Stomach (tissue), 9 donors: ENCODE data around the gene COLEC12. TPM values are rescaled to one million over a fixed set of nuclear protein-coding genes. Genes with fewer than 3 reads are reported as not detected.

Experiments
- DNase-seq, 2 donors: peaks; one replicate each; pipeline versions ENCODE4 v3.0.0 to v3.0.0-alpha.2; 2013 to 2019
- H3K27ac ChIP-seq, 5 donors: fragments of 200-600 bp in 4 of 5; sonication (generic) in 4 of 5; one replicate each; pipeline ENCODE4 v1.5.1; 2013 to 2019; ENCODE audit warnings: mild to moderate bottlenecking in 1 of 5, moderate library complexity in 1 of 5
- H3K27me3 ChIP-seq, 3 donors: fragments of 200-600 bp; sonication (generic); one replicate each; pipeline ENCODE4 v1.5.1; 2017 to 2019; ENCODE audit warnings: mixed run types in 1 of 3
- H3K36me3 ChIP-seq, 4 donors: fragments of 200-600 bp; sonication (generic); 1 replicate in 3 of 4; 2 replicates in 1 of 4; pipeline ENCODE4 v1.5.1; 2016 to 2019
- H3K4me1 ChIP-seq, 4 donors: fragments of 200-600 bp; sonication (generic); one replicate each; pipeline ENCODE4 v1.5.1; 2016 to 2019
- H3K4me3 ChIP-seq, 4 donors: fragments of 200-600 bp; sonication (generic) in 3 of 4; one replicate each; pipeline ENCODE4 v1.5.1; 2016 to 2019; ENCODE audit warnings: mild to moderate bottlenecking in 1 of 4
- H3K9me3 ChIP-seq, 4 donors: fragments of 200-600 bp; sonication (generic); one replicate each; pipeline ENCODE4 v1.5.1; 2016 to 2019
- EP300 ChIP-seq: sonication (generic); formaldehyde crosslinking; IDR thresholded peaks from one replicate; pipeline ENCODE4 v1.6.1; 2017; ENCODE audit warnings: antibody characterized with exemption
- POLR2A ChIP-seq, 4 donors: fragments of 450-650 bp; IDR thresholded peaks; one replicate each; pipeline ENCODE4 v1.6.1; 2016; ENCODE audit warnings: antibody characterized with exemption in 4 of 4, control low read depth in 2 of 4, mild to moderate bottlenecking in 1 of 4, moderate library complexity in 1 of 4
- POLR2AphosphoS5 ChIP-seq, 3 donors: sonication (generic); formaldehyde crosslinking; IDR thresholded peaks; one replicate each; pipeline ENCODE4 v1.6.1; 2016; ENCODE audit warnings: antibody characterized with exemption in 3 of 3
- WGBS, 5 donors: extraction: QIAGEN DNeasy Blood & Tissue Kit in 3 of 5; methylation state at CpG; one replicate each; pipeline versions ENCODE4 v1.1.5 to v1.1.7; 2013 to 2018; 5-methylcytosine and 5-hydroxymethylcytosine counted together
- intact Hi-C: fragments of 100-400 bp; cut with DNase I; formaldehyde crosslinking; loops from one replicate; pipeline ENCODE4 v1.15.1; 2023; ENCODE audit warnings: low total_unique reads
- polyA plus RNA-seq, 3 donors: library from polyadenylated mRNA; stranded (reverse); fragments of 200-250 nt; gene quantifications; one replicate each; pipeline ENCODE4 v1.2.3, GENCODE V29; 2013
- total RNA-seq, 5 donors: library from RNA; depleted of rRNA; stranded (reverse); fragments of >200 nt; gene quantifications; one replicate each; pipeline versions ENCODE4 v1.1.0 to v1.2.3, GENCODE V29; 2014 to 2016
- TF ChIP-seq, protein P1 (sequence below), 7 experiments: fragments of 450-650 bp in 4 of 7; fragments of 200-600 bp in 3 of 7; sonication (generic) in 3 of 7; IDR thresholded peaks; one replicate each; pipeline ENCODE4 v1.5.1; 2016 to 2019; ENCODE audit warnings: antibody characterized with exemption in 7 of 7, control low read depth in 2 of 7, mild to moderate bottlenecking in 1 of 7
- donor health status: healthy with polysubstance abuse.
- donor health status: Bipolar disorder and iron deficiency.
- donor health status: healthy.

COLEC12 gene
- total and polyA plus RNA-seq, 8 donors = 1.7 to 37.5 (median 5.6) TPM

DNA sequence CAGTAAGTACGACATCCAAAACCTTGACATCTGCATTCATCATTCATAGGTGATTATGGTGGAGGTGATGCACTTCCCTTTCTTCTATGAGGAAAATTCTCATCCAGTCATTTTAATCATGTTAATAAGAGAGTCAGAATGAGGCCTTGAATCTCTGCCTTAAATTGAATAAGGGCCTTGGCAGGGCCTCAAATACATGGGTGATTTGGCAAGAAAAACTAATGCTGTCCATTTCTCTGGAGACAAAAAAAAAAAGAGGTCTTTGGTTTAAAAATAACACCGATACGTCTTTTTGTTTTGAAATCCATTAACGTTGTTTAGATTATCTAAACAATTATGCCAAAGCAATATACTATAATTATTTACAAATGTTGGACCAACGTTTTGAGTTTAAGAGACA is 8.1 kb downstream of the COLEC12 start:
- TF ChIP-seq POLR2A (IDR thresholded peaks at IDR 0.05) (no peak), POLR2AphosphoS5 (IDR thresholded peaks at IDR 0.05) (no peak), EP300 (no peak)
- TF ChIP-seq, protein P1, sequence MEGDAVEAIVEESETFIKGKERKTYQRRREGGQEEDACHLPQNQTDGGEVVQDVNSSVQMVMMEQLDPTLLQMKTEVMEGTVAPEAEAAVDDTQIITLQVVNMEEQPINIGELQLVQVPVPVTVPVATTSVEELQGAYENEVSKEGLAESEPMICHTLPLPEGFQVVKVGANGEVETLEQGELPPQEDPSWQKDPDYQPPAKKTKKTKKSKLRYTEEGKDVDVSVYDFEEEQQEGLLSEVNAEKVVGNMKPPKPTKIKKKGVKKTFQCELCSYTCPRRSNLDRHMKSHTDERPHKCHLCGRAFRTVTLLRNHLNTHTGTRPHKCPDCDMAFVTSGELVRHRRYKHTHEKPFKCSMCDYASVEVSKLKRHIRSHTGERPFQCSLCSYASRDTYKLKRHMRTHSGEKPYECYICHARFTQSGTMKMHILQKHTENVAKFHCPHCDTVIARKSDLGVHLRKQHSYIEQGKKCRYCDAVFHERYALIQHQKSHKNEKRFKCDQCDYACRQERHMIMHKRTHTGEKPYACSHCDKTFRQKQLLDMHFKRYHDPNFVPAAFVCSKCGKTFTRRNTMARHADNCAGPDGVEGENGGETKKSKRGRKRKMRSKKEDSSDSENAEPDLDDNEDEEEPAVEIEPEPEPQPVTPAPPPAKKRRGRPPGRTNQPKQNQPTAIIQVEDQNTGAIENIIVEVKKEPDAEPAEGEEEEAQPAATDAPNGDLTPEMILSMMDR (IDR thresholded peaks at IDR 0.05) = no peak
- Histone ChIP-seq H3K27me3 (peaks cover 0 to 11% (median 0%) of the 10 kb centered on the region in 3 donors), H3K36me3 (no peaks in the 10 kb centered on the region), H3K9me3 (no peaks in the 10 kb centered on the region), H3K4me3 (no peak overlapping the region), H3K4me1 (peaks cover 0 to 30% (median 13%) of the 10 kb centered on the region in 4 donors), H3K27ac (no peak overlapping the region)
- no peak for DNase-seq
- WGBS, 5 donors = 55 to 68% (median 60%) methylated on average over 5 of the region's 5 CpGs
- intact Hi-C loops = no loop called here

GRCh38 chr18:490624-491023 is 9.9 kb downstream of the COLEC12 start:
- TF ChIP-seq POLR2AphosphoS5 (IDR thresholded peaks at IDR 0.05) (no peak), POLR2A (IDR thresholded peaks at IDR 0.05) (no peak), EP300 (no peak)
- TF ChIP-seq, protein P1 (IDR thresholded peaks at IDR 0.05) = no peak
- WGBS, 5 donors = 70 to 87% (median 80%) methylated on average over 4 of the region's 4 CpGs
- Histone ChIP-seq H3K9me3 (no peaks in the 10 kb centered on the region), H3K4me1 (peaks cover 0 to 30% (median 13%) of the 10 kb centered on the region in 4 donors), H3K27ac (no peak overlapping the region), H3K36me3 (no peaks in the 10 kb centered on the region), H3K27me3 (no peaks in the 10 kb centered on the region), H3K4me3 (no peak overlapping the region)
- intact Hi-C loops = no loop called here
- DNase-seq = no peak

- Histone ChIP-seq H3K27me3 (no peaks in the 10 kb centered on the region), H3K27ac (peak overlapping the region in 1 of 5 donors; percentile 15), H3K9me3 (no peaks in the 10 kb centered on the region), H3K36me3 (no peaks in the 10 kb centered on the region), H3K4me1 (peaks cover 0 to 30% (median 15%) of the 10 kb centered on the region in 4 donors), H3K4me3 (no peak overlapping the region)
- WGBS, 5 donors = 60 to 67% (median 63%) methylated on average over 5 of the region's 5 CpGs
- TF ChIP-seq POLR2A (IDR thresholded peaks at IDR 0.05) (no peak), POLR2AphosphoS5 (IDR thresholded peaks at IDR 0.05) (no peak), EP300 (no peak)
- TF ChIP-seq, protein P1 (IDR thresholded peaks at IDR 0.05) = no peak
- intact Hi-C loops = no loop called here
- no peak for DNase-seq
Observed at GRCh38 chr18:490024-490366, 10.5 kb downstream of the COLEC12 start.

DNA sequence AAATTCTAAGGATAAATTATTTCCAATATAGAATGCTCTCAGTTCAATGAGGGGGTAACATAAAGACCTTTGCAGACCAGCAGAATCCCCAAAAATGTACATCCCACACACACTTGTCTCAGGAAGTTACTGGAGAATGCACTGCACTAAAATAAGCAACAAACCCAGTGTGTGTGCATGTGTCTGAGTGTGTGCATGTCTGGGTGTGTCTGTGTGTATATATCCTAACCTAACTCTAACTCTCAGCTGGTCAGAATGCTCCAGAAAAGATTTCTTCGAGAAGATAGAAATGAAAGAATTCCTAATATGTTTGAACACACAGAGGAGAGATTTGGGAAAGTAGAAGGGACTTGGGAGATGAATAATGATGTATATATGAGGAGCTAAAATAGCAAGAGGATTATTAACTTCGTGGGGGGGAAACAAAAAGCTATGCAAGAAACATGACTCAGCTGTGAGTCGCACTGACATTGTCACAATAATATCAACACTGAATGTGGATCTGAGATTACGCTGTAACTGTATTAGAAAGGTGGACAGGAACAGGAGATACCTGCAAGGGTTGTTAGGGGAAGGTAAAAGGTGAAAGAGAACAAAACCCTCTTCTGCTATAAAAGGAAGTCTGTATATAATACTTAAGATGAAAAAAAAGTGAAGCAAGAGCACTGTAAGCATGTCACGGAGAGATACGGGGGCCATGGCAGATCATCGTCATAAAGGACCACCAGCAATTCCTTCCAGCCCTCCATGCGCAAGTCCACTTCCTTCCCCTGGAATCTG is 11.1 kb downstream of the COLEC12 start:
- Histone ChIP-seq H3K4me3 (no peak overlapping the region), H3K36me3 (no peaks in the 10 kb centered on the region), H3K27ac (peak overlapping the region in 1 of 5 donors; percentile 15), H3K27me3 (no peaks in the 10 kb centered on the region), H3K9me3 (no peaks in the 10 kb centered on the region), H3K4me1 (peaks cover 0 to 30% (median 15%) of the 10 kb centered on the region in 4 donors)
- intact Hi-C loops = no loop called here
- WGBS, 5 donors = 57 to 71% (median 62%) methylated on average over 8 of the region's 8 CpGs
- TF ChIP-seq POLR2AphosphoS5 (IDR thresholded peaks at IDR 0.05) (no peak), EP300 (no peak)
- TF ChIP-seq, protein P1 (IDR thresholded peaks at IDR 0.05) = no peak
- DNase-seq = no peak
